Uterus (tissue), 2 donors: ENCODE data around the gene OBP2A.

ENCODE experiments used
- CTCF ChIP-seq, 4 experiments: fragments of 200-600 bp in 2 of 4; fragments of 450-650 bp in 2 of 4; sonication (generic) in 2 of 4; IDR thresholded peaks; one replicate each; pipeline ENCODE4 v1.5.1; 2016 to 2019; ENCODE audit warnings: antibody characterized with exemption in 4 of 4, mild to moderate bottlenecking in 2 of 4, moderate library complexity in 1 of 4
- POLR2A ChIP-seq, 2 donors: fragments of 450-650 bp; IDR thresholded peaks; one replicate each; pipeline ENCODE4 v1.6.1; 2016; ENCODE audit warnings: antibody characterized with exemption in 2 of 2, mild to moderate bottlenecking in 1 of 2, moderate library complexity in 1 of 2

DNA sequence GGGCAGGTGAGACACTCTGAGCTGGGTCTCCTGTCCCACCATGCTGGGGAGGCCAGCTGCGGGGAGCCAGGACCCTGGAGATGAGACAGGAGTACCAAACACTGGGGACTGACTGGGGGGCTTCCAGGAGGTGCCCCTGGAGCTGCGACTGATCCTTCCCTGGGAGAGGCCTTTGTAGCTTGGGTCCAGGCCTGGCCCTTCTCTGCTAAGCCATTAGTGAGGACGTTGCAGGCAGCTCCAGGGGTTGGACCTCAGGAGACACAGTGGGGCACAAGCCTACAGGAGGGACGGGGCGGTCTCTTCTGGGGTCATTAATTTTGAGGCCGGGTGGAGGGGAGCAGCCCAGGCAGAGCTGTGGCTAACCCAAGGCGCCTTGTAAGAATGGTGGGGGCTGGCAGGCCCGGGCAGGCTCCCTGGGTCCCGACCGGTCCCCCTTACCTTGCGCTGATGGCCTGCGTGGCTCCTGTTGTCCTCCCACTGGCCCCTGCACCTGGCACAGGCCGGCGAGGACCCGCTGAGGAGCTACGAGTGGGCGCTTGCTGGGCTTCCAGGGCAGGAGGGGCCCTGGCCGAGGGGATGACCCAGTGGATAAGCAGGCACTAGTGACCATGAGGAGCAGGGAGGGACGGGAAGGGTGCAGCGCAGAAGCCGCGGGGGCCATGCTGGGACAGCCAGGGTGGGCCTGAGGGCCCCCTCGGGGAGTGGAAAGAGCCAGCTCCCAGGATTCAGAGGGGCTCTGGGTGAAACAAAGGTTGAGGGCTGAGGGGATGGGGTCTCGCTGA lies 40.3 kb upstream of the OBP2A start:
- TF ChIP-seq CTCF (IDR thresholded peaks at IDR 0.05) (no peak), POLR2A (IDR thresholded peaks at IDR 0.05) (peak in 1 of 2 donors; percentile 12)
